Muscle layer of colon (tissue), 2 donors: Measurements from ENCODE around the gene RPN1.
"Not testable (repeated sequence)": the region's sequence is repeated elsewhere in the genome, so short reads cannot be mapped to it uniquely, and the experiment has no call there.

Experiments used
- H3K27ac ChIP-seq: one replicate; pipeline ENCODE4 v1.7.0; 2013; ENCODE audit warnings: low read depth, mild to moderate bottlenecking, low read length, moderate library complexity
- H3K27me3 ChIP-seq, 2 donors: one replicate each; pipeline ENCODE4 v1.7.0; 2013; ENCODE audit warnings: low read length in 2 of 2, mild to moderate bottlenecking in 2 of 2; ENCODE audit not compliant: insufficient read depth in 2 of 2, control insufficient read depth in 1 of 2
- H3K36me3 ChIP-seq: one replicate; pipeline ENCODE4 v1.7.0; 2013; ENCODE audit warnings: mild to moderate bottlenecking, low read length; ENCODE audit not compliant: insufficient read depth
- H3K4me1 ChIP-seq: one replicate; pipeline ENCODE4 v1.7.0; 2013; ENCODE audit warnings: mild to moderate bottlenecking, low read length; ENCODE audit not compliant: insufficient read depth
- H3K4me3 ChIP-seq, 2 donors: one replicate each; pipeline ENCODE4 v1.7.0; 2013; ENCODE audit warnings: low read length in 2 of 2, low read depth in 1 of 2, mild to moderate bottlenecking in 1 of 2, moderate library complexity in 1 of 2
- H3K9ac ChIP-seq: one replicate; pipeline ENCODE4 v1.7.0; 2013; ENCODE audit warnings: low read length
- H3K9me3 ChIP-seq: one replicate; pipeline ENCODE4 v1.7.0; 2013; ENCODE audit warnings: mild to moderate bottlenecking, low read length
- donor health status: abdominal sarcoma.
- donor health status: Adenocarcinoma of cecum.

Gene RPN1

GRCh38 chr3:128605091-128606046, 45.2 kb downstream of the RPN1 start:
- Histone ChIP-seq H3K9ac (no peak overlapping the region), H3K4me1 (no peaks in the 10 kb centered on the region), H3K4me3 (no peak overlapping the region), H3K27me3 (no peaks in the 10 kb centered on the region), H3K27ac (no peak overlapping the region), H3K36me3 (no peaks in the 10 kb centered on the region), H3K9me3 (no peaks in the 10 kb centered on the region)

- no peak overlapping the region for H3K9ac ChIP-seq
- H3K4me3 ChIP-seq: no peak overlapping the region
- H3K4me1 ChIP-seq: no peaks in the 10 kb centered on the region
- no peaks in the 10 kb centered on the region for H3K9me3 ChIP-seq
- no peaks in the 10 kb centered on the region for H3K27me3 ChIP-seq
- no peak overlapping the region for H3K27ac ChIP-seq
- H3K36me3 ChIP-seq: no peaks in the 10 kb centered on the region
Measured at GRCh38 chr3:128603811-128604775, 46.5 kb downstream of the RPN1 start.

DNA sequence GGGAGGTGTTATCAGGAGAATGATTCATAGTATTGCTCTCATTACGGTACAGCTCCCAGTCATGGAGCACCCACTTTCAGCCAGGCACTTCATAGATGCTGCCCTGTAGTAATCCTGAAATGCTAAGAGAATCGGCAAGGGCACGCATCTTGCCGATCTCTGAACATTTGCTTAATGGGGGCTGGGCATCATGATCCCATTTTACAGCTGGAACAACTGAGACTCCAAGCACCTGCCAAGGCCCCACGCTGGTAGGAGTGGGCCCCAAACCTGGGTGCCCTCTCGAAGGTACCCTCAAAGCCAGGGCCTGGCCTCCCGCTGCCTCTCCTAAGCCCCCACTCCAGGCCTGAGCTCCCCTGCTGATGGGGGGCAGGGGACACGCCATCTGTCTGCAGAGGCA, 47.3 kb downstream of the RPN1 start:
- Histone ChIP-seq H3K27ac (no peak overlapping the region), H3K9me3 (no peaks in the 10 kb centered on the region), H3K36me3 (no peaks in the 10 kb centered on the region), H3K4me3 (no peak overlapping the region), H3K4me1 (no peaks in the 10 kb centered on the region), H3K27me3 (no peaks in the 10 kb centered on the region), H3K9ac (no peak overlapping the region)

- no peaks in the 10 kb centered on the region for H3K9me3 ChIP-seq
- no peaks in the 10 kb centered on the region for H3K4me1 ChIP-seq
- no peaks in the 10 kb centered on the region for H3K36me3 ChIP-seq
- no peaks in the 10 kb centered on the region for H3K27me3 ChIP-seq
- no peak overlapping the region for H3K27ac ChIP-seq
- no peak overlapping the region for H3K9ac ChIP-seq
- H3K4me3 ChIP-seq: no peak overlapping the region
Measured at GRCh38 chr3:128598884-128599664, 51.5 kb downstream of the RPN1 start.

GRCh38 chr3:128597900-128598299, 52.7 kb downstream of the RPN1 start:
- H3K4me3 ChIP-seq: no peak overlapping the region
- no peaks in the 10 kb centered on the region for H3K4me1 ChIP-seq
- H3K27me3 ChIP-seq: no peaks in the 10 kb centered on the region
- no peaks in the 10 kb centered on the region for H3K9me3 ChIP-seq
- no peak overlapping the region for H3K9ac ChIP-seq
- H3K27ac ChIP-seq: no peak overlapping the region
- no peaks in the 10 kb centered on the region for H3K36me3 ChIP-seq

GRCh38 chr3:128592864-128593263, 57.8 kb downstream of the RPN1 start:
- Histone ChIP-seq H3K27me3 (no peaks in the 10 kb centered on the region), H3K4me1 (no peaks in the 10 kb centered on the region), H3K4me3 (no peak overlapping the region), H3K36me3 (no peaks in the 10 kb centered on the region), H3K27ac (no peak overlapping the region), H3K9me3 (no peaks in the 10 kb centered on the region), H3K9ac (no peak overlapping the region)

DNA sequence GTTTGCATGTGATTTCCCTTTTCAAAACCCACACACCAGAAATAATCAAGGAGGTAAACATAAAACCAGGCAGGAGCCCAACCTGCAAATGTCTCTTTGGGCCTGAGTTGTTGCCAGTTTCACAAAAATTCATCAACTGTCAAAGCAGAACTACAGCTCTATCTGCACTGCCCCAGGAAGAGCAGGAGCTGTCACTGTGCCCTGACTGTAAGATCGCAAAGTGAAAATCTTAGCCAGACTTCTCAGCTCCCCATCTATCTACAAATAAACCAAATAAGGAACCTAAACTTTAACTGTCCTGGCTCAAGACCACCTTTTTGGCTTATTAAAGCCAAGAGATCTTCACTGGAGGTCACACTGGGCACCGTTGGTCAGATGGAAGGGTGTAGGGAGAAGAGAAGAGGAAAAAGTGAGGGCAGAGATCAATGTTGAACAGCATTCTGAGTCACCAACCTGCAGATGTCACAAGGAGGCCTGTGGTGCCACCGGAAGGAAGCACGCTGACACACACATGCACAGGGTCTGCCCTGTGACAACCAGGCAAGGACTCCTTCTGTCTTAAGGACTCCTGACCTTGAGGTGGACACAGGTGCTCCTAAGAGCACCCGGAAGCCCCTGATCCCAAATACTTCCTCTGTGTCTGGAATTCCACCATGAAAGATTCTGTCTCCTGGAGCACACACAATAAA, 58.7 kb downstream of the RPN1 start:
- Histone ChIP-seq H3K4me3 (no peak overlapping the region), H3K36me3 (no peaks in the 10 kb centered on the region), H3K27ac (no peak overlapping the region), H3K9ac (no peak overlapping the region), H3K27me3 (no peaks in the 10 kb centered on the region), H3K4me1 (no peaks in the 10 kb centered on the region), H3K9me3 (no peaks in the 10 kb centered on the region)

GRCh38 chr3:128590948-128591347, 59.7 kb downstream of the RPN1 start:
- no peaks in the 10 kb centered on the region for H3K9me3 ChIP-seq
- no peaks in the 10 kb centered on the region for H3K36me3 ChIP-seq
- H3K27ac ChIP-seq: no peak overlapping the region
- H3K9ac ChIP-seq: no peak overlapping the region
- no peak overlapping the region for H3K4me3 ChIP-seq
- no peaks in the 10 kb centered on the region for H3K27me3 ChIP-seq
- no peaks in the 10 kb centered on the region for H3K4me1 ChIP-seq

DNA sequence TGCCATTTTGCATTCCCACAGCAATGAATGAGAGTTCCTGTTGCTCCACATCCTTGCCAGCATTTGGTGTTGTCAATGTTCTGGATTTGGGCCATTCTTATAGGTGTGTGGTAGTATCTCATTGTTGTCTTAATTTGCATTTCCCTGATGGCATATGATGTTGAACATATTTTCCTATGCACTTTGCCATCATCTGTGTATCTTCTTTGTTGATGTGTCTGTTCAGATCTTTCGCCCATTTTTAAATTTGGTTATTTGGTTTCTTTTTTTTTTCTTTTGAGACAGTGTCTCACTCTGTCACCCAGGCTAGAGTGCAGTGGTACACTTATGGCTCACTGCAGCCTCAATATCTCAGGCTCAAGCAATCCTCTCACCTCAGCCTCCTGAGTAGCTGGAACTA, 60.6 kb downstream of the RPN1 start:
- not testable (repeated sequence) for H3K9ac ChIP-seq, H3K4me3 ChIP-seq, H3K9me3 ChIP-seq, H3K27me3 ChIP-seq, H3K36me3 ChIP-seq, H3K27ac ChIP-seq, H3K4me1 ChIP-seq

- no peak overlapping the region for H3K4me3 ChIP-seq
- no peaks in the 10 kb centered on the region for H3K4me1 ChIP-seq
- H3K9me3 ChIP-seq: no peaks in the 10 kb centered on the region
- H3K36me3 ChIP-seq: no peaks in the 10 kb centered on the region
- H3K27me3 ChIP-seq: no peaks in the 10 kb centered on the region
- no peak overlapping the region for H3K9ac ChIP-seq
- H3K27ac ChIP-seq: no peak overlapping the region
Measured at GRCh38 chr3:128588147-128588546, 62.5 kb downstream of the RPN1 start.
